GM04504 (cell line): ENCODE data around the gene FKBP11.

Source experiments
- DNase-seq: peaks from one replicate; pipeline ENCODE4 v3.0.0-alpha.2; 2012; ENCODE audit warnings: low read depth

The FKBP11 gene

DNA sequence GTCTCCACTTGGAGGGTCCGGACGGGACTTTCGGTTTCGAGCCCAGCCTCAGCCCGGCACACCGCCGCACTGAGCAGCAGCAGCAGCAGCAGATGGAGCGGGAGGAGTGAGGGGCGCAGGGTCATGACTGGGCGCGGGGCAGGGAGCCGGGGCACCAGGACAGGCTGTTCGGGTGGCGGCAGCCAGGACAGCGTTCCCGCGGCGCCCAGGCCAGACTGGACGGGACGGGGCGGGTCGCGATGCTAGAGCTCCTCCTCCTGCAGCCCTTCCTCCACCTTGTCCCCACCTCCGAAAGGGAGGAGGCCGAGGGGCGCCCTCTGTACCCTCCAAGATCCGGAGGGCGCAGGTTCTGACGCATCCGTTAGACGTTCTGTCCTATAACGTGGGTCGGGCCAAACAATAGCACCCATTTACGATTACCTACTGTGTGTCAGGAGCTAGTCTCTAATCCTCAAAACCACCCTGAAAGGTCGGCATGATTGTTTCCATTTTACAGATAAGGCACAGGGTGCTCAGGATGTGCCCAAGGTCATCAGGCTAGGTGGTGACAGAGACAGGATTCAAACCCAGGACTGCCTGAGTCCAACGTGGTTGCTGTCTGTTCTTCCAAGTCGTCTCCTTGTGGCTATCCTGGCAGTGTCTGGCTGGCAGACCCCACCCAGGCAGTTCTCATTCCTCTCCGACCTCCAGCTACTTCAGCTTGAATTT, at the start of gene FKBP11:
Gene FKBP11 (minus strand): TSS at position 189 of the 708 bp plus-strand sequence. CDS start 64 bp downstream, at position 125.
- DNase-seq: no peak

DNA sequence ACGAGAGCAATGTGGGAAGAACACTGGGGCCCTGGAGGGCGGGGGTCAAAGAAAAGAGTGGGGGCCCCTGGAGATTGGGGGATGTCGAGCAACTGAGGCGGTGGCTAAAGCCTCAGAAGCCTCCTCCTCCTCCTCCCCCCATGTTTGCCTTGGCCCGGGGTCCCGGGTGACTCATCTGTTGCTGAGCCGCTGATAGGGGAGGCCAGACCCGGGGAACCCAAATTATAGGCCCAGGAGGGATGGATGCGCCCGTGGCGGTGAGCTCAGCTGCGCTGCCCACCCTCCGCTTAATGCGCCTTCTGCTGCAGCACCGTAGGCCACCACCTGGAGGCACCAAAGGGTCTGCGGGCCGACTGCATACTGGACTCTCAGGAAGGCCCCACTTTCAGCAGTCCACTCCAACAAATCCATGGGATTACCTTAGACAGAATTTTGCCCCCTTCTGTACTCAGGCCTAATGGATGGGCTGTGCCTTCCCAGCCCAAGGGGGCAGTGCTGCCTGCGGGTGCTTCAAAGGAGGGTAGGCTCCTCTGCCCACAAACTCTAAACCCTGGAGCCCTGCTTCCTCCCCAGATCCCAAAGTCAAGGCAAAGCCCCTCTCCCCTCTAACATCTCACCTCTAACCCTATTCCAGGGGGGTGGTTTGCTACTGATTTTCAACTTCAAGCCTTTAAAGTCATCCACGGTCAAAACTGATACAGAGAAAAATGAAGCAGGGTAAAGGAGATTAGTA, 48.8 kb upstream of the FKBP11 start:
- no peak for DNase-seq

DNA sequence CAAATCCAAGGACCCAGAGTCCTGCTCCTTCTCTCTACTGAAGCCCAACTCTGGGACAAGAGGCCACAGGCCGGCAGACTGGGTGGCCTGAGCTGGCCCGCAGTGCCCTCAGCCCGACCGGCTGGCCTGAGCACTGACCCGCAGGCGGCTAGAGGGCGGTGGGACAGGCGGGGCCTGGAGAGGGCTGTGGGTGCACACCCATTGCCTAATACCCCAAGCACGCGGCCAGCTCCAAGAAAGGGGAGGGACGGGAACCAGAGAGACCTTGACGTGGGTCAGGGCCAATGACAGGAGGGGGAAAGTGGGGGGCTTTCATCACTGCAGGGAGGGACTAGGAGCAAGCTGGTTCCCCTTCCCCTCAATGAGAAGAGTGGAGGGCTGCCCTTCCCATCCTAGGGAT, 48.2 kb upstream of the FKBP11 start:
- no peak for DNase-seq

DNA sequence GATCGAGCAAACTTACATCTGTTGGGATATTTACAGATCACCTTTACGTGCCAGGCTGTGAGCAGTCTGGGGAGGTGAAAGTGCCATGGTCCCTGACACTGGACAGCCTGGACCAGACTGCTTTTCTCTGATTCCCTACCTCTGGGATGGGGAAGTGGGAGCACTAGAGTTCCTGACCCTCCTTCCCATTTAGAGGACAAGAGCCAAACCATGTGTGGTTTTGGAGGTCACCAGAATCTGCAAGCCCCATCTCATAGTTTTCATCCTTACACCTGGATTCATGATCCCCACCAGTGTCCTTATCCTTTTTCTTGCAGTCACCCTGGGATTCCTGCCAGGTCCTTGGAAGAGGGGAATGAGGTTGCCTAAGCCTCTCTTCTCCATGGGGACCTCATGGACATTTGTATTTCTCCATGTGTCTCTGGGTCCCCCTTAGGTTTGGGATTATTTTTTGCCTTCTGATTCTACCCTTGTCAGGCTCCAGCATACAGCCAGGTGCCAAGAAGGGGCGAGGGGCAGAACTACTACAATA, 47.7 kb upstream of the FKBP11 start:
- DNase-seq: no peak

DNA sequence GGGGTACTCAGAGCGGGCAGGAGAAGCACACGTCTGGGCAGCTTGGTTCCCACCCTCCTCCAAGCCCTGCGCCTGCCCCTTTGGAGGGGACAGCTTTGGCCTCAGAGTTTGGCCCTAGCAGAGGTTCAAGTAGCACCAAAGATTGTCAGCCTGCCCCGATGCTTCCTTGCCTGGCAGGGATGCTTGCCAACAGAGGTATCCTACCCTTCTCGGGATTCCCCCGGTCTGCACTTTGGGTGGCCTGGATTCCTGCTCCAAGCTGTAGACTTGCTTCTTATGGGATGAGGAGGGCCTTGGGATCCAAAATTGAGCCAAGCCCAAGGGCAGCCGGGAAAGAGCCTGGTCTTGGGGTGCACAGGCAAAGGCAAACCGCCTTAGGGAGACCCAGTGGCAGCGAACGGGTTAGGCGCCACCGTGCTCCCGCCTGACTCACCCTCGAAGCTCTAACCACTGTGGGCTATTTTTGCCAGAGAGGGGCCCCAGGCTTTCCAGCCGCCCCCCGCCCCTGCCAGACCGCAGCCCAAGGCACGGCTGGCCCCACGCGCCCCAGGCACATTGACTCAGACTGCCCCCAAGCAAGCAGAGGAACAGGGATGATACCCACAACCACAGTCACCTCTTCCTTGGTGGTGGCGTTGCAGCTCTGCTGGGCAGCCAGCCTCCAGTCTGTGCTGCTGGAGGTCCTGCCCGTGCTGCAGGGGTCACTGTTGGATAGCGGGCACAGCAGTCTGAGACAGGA, 47.1 kb upstream of the FKBP11 start:
- no peak for DNase-seq

DNA sequence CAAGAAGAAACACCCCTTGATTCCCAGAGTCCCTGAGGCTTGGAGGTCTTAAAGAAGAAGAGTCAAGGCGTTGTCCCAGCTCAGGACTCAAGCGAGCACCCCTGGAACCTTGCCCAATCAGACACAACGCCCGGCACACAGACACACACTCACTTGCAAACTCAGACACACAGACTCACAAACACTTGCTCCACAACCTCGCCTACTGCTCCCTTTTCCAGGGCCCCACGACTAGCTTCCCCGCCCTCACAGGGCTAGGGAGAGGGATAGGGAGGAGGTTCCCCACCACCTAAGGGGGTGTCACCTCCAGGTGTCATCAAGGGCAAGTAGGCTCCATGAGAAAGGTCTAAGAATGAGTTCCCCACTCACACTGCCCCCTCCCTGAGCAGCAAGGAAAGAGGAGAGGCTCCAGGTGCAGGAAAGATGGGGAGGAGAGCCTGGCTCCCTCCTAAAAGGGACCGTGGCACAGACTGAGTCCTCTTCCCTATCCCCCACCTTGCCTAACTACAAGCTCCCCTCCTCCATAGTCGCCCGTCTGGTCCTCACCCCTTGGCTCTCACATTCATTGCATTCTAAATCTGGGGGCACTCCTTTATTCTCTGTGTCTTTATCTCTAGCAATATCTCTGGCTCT, 45.5 kb upstream of the FKBP11 start:
- DNase-seq: no peak

DNA sequence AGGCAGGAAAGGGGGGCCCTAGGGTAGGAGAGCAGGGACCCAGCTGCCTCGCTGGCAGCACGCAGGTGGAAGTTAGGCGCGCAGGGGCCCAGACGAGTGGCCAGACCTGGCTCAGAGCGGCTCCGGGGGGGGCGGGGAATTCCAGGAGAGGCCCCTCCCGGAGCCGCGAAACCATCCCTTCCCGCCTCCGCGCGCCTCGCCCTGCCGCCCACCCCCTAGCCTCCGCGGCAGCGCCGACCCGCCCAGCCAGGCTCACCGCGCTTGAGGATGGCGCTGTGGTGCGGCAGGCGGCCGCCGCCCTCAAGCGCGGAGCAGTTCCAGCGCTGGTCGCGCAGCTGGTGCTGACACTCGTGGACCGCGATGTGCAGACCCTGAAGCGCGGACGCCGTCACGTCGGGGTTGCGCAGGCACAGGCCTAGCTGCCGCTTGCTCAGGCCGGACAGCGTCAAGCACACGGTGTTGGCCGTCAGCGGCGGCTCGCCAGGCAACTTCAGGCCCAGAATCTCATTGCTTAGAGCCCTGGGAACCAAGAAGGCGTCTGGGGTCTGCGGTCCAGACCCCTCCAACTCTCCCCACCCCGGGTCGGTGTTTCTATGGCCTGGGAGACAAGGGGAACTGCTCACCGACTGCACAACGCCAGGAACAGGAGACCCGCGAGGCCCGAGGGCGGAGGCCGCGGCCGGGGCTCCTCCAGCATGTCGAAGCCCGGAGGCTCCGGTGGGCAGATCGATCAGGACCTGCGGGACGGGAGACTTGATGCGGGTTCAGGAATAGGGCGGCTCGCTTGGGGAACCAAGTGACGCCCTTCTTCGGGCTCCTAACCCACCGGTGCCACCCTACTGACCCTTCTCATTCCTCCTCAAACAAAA, 44.8 kb upstream of the FKBP11 start:
- no peak for DNase-seq

DNA sequence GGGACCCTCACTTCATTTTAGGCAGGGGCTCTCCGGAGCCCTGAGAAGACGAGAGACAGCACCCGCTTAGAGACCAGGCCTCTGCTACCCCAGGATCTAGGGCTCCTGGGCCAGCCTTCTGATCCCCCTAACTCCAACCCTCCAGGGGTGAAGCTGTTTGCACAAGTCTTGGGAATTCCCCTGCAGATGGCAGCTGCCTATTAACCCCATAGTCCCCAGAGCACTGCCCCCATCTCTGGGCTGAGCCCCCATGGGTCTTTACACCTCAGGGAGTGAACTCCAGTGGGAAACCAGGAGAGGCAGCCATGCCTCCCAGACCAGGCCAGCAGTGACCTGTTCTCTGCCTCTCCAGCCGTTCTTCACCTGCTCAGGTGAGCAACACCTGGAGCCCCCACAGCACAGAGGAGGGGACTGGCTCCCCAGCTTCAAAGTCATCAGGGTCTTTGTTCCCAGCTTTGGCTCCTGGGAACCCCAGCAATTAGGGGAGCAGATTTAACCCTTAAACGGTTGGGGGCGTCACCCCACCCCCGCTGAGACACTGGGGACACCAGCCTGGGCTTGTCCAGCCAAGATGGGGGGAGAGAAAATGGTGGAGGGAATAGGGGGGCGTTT, 44.0 kb upstream of the FKBP11 start:
- no peak for DNase-seq

DNA sequence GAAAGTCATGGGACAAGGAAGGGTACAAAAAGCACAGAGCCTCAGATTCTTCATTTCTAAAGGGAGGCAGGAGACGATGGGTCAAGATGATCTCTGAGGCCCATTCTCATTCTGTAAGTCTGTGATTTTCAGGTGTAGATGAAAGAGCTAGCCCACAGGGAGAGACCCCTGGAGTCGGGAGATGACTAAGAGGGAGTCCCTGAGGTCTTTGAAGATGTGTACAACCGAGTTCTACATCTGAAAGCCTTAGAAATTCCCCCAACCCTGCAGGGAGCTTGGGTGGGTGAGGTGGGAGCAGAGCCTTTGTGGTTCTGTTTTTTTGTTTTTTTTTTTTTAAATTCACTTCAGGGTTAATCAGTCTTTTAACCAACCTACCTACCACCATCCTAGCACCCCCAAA, 43.2 kb upstream of the FKBP11 start:
- no peak for DNase-seq

DNA sequence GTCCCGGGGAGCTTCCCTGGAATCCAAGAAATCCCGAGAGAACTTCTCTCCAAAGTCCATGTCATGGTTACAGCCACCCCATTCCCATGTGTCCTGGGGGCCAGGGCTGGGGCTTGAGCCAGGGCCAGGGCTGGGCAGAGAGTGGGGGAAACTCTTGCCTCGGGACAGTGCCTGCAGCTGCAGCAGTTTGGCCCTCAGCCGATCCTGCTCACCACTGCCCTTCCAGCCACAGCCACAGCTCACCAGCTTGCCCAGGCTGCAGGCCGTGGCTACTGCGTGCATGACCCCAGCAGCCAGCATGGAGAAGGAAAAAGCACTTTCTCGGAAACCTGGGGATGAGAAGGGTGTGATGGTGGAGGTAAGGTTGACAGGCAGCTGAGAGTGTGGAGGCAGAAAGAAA, 42.7 kb upstream of the FKBP11 start:
- DNase-seq: no peak

DNA sequence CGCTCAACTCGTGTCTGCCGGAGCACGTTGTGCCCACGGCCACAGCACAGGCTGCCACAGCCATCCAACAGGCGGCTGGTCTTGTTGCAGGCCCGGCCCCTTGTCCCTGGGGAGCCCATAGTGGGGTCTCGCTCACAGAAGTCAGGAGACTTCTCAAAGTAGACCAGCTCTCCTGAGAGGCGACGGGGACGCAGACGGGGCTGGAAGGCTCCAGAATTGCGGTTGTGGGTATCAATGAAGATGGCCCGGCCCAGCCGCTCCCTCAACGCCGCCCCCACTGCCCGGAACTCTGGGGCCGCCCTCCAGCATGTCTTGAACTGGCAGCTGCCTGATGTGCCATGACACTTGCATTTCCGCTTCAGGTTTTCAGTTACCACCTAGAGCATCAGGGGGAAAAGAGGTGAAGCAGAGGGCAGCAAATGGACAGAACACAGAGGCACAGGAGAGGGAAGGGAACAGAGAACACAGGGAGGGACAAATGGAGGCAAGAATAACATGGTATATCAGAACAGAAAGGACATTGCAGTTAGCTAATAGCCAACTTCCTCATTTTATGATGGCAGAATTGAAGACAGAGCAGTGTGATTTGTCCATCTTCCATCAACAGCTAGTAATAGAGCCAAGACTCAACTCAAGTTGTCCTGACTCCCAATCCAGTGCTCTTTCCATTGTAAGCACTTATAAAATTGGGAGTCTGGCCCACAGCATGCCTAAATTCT, 41.0 kb upstream of the FKBP11 start:
- DNase-seq: no peak

DNA sequence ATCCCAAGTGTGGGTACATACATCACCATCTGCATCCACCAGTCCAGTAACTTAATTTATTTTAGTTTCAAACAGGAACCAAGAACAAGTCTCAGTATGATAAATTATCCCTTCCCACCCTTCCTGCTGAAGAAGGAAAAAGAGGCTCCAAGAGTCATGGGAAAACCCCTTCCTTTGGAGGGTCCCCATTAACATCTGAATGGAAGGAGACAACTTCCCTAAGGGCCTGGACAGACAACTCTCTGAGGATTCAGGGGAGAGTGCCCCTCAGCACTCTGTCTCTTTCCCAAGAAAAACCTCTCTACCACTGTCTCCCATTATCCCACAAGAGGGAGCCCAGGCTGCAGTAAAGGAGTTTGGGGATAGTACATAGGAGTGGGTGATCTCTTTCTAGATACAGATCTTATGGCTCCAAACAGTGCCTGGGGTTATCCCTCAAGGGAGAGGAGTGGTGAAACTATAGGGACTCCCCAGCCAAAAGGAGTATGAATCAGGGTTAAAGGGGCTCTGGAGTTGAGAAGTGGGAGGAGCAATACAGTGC, 40.1 kb upstream of the FKBP11 start:
- DNase-seq: no peak

DNA sequence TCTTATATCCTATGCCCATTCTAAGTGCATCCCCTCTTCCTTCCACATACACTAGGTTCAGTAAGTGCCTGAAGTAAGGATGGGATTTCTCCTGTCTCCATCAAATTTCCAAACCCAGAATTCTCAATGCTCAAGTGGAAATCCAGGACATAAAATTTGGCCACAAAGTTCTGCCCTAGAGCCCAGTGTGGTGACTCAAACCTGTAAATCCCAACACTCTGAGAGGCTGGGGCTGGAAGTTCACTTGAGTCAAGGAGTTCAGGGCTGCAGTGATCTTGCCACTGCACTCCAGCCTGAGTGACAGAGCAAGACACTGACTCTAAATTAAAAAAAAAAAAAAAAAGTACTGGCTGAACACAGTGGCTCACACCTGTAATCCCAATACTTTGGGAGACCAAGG, 36.5 kb upstream of the FKBP11 start:
- DNase-seq: no peak

DNA sequence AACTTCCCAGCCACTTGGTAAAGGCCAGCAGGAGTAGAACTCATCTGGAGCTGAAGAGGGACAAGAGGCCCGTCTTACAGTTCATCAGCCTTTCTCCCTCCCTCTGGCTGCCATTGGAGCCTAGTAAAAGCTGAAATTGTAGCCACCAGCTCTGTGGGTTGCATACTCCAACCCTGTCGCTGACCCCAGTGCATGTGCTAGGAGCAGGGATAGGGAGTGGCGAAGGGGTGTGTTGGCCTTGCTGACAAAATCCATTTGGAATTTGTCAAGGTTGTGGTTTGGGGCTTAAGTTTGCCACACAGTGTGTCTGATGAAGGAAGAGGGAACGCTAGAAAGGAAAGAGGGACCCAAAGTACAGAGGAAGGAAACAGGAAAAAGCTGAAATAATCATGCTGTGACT, 36.0 kb upstream of the FKBP11 start:
- DNase-seq: no peak

DNA sequence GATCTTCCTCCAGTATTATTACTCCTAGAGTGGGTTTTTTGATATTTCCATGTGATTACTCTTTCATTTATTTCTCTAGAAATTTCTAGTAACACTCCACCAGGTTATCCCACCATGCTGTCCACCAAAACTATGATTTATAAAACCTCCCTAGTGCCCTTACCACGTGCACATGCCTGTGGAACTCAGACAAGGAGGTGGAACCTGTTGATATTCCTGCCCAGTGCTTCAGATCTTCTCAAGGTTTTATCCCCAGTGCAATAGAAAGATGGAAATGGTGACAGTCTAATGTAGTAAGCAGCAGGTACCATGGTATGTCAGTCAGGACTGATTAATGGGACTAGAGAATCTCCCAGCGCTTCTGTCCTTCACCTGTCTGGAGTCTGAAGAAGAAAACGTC, 35.5 kb upstream of the FKBP11 start:
- DNase-seq: no peak

DNA sequence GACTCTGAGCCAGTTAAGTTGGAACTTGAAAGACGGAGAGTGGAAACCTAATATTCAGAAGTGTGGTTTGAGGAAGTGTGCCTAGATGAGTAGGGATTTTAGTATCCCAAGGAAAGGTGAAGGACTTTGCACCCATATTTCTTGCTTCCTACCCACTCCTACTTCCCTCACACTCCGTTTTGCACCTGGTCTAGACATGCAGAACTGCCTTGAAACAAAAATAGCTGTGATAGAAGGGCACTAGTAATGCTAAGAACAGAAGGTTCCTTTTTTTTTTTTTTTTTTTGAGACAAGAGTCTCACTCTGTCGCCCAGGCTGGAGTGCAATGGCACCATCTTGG, 32.7 kb upstream of the FKBP11 start:
- no peak for DNase-seq

DNA sequence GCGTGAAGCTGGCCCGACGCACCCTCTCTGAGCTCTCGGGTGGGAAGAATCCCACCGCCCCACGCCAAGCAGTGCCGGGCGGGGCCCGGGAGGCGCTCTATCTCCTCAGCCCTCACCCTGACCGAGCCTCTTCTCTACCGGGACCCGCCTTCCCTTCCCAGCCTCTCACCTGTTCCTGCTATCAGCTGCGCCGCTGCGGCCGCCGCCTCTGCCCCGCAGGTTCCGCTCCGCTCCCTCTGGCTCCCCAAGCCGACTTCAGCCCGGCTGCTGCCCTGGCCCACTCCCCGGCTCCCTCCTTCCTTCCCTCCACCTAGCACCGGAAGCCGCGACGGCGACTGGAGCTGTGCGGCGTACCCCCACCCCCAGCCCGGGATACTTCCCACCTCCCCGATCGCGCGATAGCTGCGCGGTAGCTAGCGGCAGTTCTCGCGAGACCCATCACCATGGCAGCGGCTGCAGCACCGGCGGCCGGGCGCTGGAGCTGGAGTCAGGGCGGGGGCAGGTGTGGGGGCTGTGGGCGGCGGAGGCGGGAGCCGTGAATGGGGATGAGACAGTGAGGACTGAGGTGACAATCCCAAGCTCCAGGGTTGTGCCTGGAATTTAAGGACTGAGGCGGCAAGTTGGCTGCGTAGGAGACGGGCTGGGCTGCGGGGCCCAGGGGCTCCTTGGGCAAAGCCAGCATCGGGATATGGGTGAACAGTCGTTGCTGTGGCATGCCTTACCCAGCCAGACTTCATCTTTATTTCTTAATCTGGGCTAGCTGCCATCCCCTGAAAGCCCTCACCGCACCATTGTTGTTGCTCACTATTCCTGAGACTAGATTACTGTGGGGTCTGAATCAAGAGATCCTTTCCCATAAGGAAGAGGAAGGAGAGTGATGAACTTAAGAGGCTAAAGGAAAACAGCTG, 32.1 kb upstream of the FKBP11 start, which contains the start of gene ARF3:
Gene ARF3 (minus strand): TSS at position 347 of the 908 bp plus-strand sequence. CDS start 16,392 bp downstream, outside the sequence.
- DNase-seq: peak; percentile 79

DNA sequence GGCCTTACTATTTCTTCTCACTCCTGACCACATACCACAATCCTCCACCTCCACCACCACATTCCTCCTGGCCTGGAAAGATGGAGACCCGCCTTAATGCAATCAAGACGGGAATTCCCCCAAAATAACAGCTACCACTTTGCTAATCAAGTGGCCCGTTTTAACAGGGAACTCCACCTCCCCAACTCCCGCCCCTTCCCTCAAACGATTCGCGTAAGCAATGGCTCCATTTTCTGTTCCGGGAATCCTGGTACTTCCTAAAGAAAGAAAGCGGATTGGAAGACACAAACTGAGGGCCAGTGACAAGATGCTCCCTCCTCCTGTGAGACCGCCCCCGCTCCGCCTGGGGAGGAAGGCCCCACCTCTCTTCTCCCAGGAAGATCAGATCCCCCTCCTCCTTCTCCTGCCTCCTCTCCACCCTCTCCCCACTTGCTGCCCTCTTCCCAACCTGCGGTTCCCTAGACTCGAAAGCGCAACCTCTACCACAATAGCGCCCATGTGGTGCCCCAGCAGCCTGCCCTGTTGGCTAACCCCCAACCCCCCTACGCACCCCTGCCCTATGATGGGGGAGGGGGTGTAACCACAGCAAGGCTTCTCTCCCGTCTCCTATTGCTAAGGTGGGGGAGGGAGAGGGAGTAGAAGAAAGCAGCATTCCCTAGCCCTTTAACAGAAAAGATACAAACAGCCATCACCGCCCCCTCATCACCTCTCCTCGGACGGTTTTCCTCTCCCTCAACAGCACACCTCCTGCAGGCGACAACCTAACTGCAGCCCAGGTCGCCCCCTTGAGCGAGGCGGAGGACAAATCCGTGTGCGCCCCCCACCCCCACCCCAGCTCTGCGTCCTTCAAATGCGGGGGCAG, 31.2 kb upstream of the FKBP11 start:
- peak; percentile 92 for DNase-seq
